ENCODE measurements around the gene MYMK.

MYMK gene

DNA sequence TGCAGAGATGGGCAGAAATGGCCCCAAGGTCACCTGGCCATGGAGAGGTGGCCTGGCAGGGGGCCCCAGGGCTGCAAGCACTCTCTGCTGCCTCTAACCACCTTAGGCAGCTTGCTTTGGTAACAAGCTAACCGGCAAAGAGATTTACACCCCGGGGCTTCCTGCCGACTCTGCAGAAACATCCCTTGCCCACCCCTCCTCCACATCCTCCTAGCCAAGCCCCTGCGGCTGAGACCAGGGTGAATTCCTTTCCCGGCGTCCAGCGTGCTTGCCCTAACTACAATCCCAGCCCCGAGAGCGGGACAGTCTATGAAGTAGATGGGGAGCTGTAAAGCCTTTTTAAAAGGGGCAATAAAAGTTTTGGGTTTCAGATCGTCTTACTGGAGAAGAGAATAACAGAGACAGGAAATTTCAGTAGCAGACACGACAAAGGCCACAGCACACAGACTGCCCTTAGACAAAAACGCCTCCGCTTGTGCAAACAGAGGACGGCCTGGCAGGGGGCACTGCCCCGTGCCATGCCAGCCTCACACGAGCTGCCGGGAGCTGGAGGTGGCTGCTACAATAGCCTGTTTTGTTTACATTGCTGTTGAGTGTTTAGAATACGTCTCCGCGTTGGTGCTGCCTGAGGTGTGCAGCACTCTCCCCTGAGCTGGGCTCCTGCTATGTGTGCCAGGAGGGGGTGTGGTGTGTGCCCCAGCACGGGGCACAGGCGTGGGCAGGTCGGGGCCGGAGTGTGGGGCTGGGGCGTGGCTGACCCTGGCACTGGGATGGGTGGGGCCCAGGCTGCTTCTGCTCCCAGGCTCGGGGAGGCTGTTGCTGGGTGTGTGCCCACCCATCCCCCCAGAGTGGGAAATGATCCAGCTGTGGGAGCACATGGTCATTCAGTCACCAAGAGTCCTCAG is 15.3 kb downstream of the MYMK start:
- Mint-ChIP-seq H3K27ac (ENCODE audit: low read depth) (peak overlapping the region; percentile 42), H3K9me3 (no peaks in the 10 kb centered on the region)

DNA sequence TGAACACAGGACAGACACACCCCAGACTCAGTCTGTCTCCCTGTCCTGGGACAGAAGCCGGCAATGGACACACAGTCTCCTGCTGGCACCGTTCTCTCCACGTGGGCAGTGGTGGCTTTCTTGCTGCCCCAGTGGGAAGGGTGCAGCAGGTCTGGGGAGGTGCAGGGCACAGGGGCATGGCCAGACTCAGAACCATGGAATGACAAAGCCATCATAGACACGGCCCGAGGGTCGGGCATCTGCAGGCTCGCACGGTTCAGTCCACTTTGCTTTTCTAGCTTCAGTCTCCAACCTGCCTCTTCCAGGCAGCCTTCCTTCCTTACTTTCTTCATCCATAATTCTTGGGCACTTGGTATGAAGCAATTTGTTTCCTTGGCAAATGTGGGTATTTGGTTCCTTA is 16.7 kb downstream of the MYMK start:
- ATAC-seq (replicated peaks; ENCODE audit: extremely low read depth, poor library complexity, severe bottlenecking) (no peak), DNase-seq (ENCODE audit: low spot score in 2 of 2) (no peak)
- Mint-ChIP-seq H3K27ac (ENCODE audit: low read depth) (no peak overlapping the region), H3K27me3 (peaks cover 18% of the 10 kb centered on the region), H3K4me1 (no peaks in the 10 kb centered on the region), H3K36me3 (ENCODE audit: insufficient read depth) (no peaks in the 10 kb centered on the region), H3K4me3 (no peak overlapping the region), H3K9me3 (no peaks in the 10 kb centered on the region)

More for the DNA sequence above, 15.3 kb downstream of the MYMK start:
- Mint-ChIP-seq H3K4me1 (no peaks in the 10 kb centered on the region), H3K36me3 (ENCODE audit: insufficient read depth) (no peaks in the 10 kb centered on the region), H3K27me3 (peaks cover 7% of the 10 kb centered on the region), H3K4me3 (peak overlapping the region; percentile 57)
- DNase-seq (ENCODE audit: low spot score in 2 of 2): no peak
- ATAC-seq (replicated peaks; ENCODE audit: extremely low read depth, poor library complexity, severe bottlenecking): no peak

DNA sequence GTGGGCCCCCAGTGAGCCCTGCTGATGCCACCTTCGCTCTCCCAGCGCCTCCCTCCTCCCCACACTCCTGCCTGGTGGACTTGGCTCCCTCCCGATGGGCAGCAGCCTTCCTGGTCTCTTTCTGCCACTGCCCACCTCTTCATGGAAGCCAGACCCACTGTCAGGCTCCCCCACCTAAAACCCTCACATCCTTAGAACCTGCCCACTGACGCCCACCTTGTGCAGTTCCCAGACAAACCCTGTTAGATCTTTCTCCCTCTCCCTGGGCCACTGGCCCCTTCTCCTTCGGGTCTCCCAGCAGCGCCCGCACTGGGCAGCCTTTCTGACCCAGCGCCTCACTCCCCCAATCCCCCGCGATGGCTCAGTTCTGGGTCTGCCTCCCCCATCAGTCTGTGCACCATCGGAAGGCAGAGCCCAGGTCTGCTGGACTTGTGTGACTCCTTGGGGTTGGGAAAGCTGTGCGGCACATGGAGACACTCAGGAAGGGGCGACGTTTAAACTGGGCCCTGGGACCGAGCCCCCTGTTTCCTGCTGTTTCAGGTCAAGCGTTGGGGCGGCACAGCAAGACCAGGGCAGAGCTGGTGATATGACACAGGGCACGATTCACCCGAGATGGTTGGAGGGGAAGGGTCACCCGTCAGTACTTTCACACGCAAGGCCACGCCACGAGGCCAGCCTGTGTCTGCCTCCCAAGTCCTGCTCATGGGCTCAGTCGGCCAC is 17.4 kb downstream of the MYMK start:
- no peaks in the 10 kb centered on the region for H3K36me3 Mint-ChIP-seq (ENCODE audit: insufficient read depth)
- ATAC-seq (replicated peaks; ENCODE audit: extremely low read depth, poor library complexity, severe bottlenecking) (no peak), DNase-seq (ENCODE audit: low spot score in 2 of 2) (no peak)
- no peak overlapping the region for H3K4me3 Mint-ChIP-seq
- no peak overlapping the region for H3K27ac Mint-ChIP-seq (ENCODE audit: low read depth)
- peaks cover 3% of the 10 kb centered on the region for H3K9me3 Mint-ChIP-seq
- H3K27me3 Mint-ChIP-seq: peaks cover 24% of the 10 kb centered on the region
- no peaks in the 10 kb centered on the region for H3K4me1 Mint-ChIP-seq

GRCh38 chr9:133506653-133507038 is 18.1 kb downstream of the MYMK start:
- ATAC-seq (replicated peaks; ENCODE audit: extremely low read depth, poor library complexity, severe bottlenecking) (no peak), DNase-seq (ENCODE audit: low spot score in 2 of 2) (no peak)
- Mint-ChIP-seq H3K27me3 (peaks cover 32% of the 10 kb centered on the region), H3K27ac (ENCODE audit: low read depth) (no peak overlapping the region), H3K36me3 (ENCODE audit: insufficient read depth) (no peaks in the 10 kb centered on the region), H3K9me3 (peaks cover 8% of the 10 kb centered on the region), H3K4me3 (no peak overlapping the region), H3K4me1 (no peaks in the 10 kb centered on the region)

DNA sequence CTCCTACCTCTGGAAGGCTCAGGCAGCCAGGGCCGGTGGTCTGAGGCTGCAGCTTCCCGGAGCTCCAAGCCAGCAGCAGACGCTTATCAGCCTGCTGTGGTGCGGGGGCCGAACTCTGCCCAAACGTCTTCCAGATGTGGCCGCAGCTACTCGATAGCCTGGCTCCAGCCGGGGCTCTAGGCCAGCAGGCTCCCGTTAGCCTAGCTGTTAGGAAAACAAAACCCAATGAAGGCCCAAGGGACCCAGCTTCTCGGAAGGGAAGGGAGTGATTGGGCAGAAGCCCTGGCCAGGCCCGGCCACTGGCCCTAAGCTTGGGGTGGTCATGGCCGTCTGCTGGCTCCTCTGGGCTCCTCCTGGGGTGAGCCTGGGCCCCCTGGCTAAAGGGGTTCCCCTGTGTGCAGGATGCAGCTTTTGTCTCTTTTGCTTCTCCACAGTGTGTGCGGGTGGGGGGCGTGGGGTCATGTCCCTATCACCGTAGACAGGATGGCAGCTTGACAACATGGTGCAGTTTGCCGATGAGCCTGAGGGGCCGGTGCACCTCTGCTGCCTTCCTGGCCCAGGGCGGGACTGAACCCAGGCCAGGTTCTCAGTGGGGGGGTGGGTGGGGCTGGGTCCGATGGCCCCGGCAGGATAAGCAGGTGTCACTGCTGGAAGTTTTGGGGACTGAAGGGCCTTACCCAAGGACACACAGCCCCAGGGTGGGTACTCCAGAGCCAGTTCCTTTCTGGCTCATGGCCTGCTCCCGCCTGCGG is 18.7 kb downstream of the MYMK start:
- no peak overlapping the region for H3K4me3 Mint-ChIP-seq
- no peaks in the 10 kb centered on the region for H3K4me1 Mint-ChIP-seq
- ATAC-seq (replicated peaks; ENCODE audit: extremely low read depth, poor library complexity, severe bottlenecking): no peak
- peaks cover 38% of the 10 kb centered on the region for H3K27me3 Mint-ChIP-seq
- H3K27ac Mint-ChIP-seq (ENCODE audit: low read depth): no peak overlapping the region
- no peak for DNase-seq (ENCODE audit: low spot score in 2 of 2)
- no peaks in the 10 kb centered on the region for H3K36me3 Mint-ChIP-seq (ENCODE audit: insufficient read depth)
- peaks cover 13% of the 10 kb centered on the region for H3K9me3 Mint-ChIP-seq

DNA sequence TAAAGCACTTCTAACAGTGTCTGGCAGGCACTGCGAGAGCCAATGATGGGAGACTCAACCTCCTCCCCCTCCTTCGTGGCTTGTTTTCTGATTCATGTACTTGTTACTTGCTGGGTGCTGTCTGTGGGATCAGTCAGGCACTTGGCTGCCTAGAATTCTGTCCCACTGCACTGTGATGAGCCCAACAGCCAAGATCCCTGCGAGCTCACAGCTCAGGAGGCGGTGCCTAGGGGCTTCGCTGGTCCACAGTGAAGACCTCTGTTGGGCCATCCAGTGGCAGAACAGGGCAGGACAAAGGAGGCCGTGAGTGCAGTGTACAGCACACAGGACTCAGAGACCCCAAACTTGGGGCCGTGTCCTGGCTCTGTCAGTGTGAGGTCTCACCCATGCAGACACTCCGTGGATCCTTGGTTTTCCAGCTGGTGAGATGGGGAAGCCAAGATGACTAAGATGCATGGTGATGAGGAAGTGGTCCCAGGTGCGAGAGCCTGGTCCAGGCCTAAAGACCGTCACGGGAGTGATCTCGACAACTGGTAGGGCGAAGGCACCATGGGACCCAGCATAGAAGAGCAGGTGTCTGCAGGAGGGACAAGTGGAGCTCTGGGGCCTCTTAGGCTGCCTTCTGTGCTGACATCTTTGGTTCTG is 19.5 kb downstream of the MYMK start:
- peaks cover 45% of the 10 kb centered on the region for H3K27me3 Mint-ChIP-seq
- DNase-seq (ENCODE audit: low spot score in 2 of 2): no peak
- H3K4me3 Mint-ChIP-seq: no peak overlapping the region
- H3K27ac Mint-ChIP-seq (ENCODE audit: low read depth): no peak overlapping the region
- no peaks in the 10 kb centered on the region for H3K4me1 Mint-ChIP-seq
- H3K36me3 Mint-ChIP-seq (ENCODE audit: insufficient read depth): no peaks in the 10 kb centered on the region
- no peak for ATAC-seq (replicated peaks; ENCODE audit: extremely low read depth, poor library complexity, severe bottlenecking)
- peaks cover 16% of the 10 kb centered on the region for H3K9me3 Mint-ChIP-seq

- no peaks in the 10 kb centered on the region for H3K4me1 Mint-ChIP-seq
- no peak overlapping the region for H3K4me3 Mint-ChIP-seq
- no peak for ATAC-seq (replicated peaks; ENCODE audit: extremely low read depth, poor library complexity, severe bottlenecking)
- no peak for DNase-seq (ENCODE audit: low spot score in 2 of 2)
- H3K9me3 Mint-ChIP-seq: peaks cover 16% of the 10 kb centered on the region
- H3K36me3 Mint-ChIP-seq (ENCODE audit: insufficient read depth): no peaks in the 10 kb centered on the region
- H3K27ac Mint-ChIP-seq (ENCODE audit: low read depth): no peak overlapping the region
- H3K27me3 Mint-ChIP-seq: peaks cover 59% of the 10 kb centered on the region
These were observed 22.6 kb downstream of the MYMK start for GRCh38 chr9:133502112-133502511.

DNA sequence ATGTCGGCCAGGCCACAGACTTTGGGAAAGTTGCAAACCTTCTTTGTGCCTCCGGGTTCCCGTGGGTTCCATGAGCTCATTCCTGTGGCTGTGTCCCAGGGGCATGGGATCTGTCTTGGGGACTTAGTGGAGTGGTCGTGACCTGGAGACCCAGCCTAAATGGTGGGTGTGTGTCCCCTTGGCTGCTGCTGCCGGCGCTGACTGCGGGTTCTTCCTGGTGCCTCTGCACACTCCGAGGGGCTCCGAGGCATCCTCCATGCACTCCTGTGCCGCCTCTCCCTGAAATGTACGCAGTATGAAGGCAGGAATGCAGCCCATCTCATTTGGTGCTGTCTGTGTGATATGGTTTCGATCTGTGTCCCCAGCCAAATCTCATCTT is 24.9 kb downstream of the MYMK start:
- no peaks in the 10 kb centered on the region for H3K4me1 Mint-ChIP-seq

GRCh38 chr9:133499132-133499891 is 25.4 kb downstream of the MYMK start:
- ATAC-seq (replicated peaks; ENCODE audit: extremely low read depth, poor library complexity, severe bottlenecking): no peak

More for the DNA sequence above, 24.9 kb downstream of the MYMK start:
- H3K27ac Mint-ChIP-seq (ENCODE audit: low read depth): no peak overlapping the region
- H3K4me3 Mint-ChIP-seq: no peak overlapping the region
- no peak for DNase-seq (ENCODE audit: low spot score in 2 of 2)
- ATAC-seq (replicated peaks; ENCODE audit: extremely low read depth, poor library complexity, severe bottlenecking): no peak
- H3K27me3 Mint-ChIP-seq: peaks cover 52% of the 10 kb centered on the region
- H3K36me3 Mint-ChIP-seq (ENCODE audit: insufficient read depth): no peaks in the 10 kb centered on the region
- H3K9me3 Mint-ChIP-seq: peaks cover 16% of the 10 kb centered on the region

DNA sequence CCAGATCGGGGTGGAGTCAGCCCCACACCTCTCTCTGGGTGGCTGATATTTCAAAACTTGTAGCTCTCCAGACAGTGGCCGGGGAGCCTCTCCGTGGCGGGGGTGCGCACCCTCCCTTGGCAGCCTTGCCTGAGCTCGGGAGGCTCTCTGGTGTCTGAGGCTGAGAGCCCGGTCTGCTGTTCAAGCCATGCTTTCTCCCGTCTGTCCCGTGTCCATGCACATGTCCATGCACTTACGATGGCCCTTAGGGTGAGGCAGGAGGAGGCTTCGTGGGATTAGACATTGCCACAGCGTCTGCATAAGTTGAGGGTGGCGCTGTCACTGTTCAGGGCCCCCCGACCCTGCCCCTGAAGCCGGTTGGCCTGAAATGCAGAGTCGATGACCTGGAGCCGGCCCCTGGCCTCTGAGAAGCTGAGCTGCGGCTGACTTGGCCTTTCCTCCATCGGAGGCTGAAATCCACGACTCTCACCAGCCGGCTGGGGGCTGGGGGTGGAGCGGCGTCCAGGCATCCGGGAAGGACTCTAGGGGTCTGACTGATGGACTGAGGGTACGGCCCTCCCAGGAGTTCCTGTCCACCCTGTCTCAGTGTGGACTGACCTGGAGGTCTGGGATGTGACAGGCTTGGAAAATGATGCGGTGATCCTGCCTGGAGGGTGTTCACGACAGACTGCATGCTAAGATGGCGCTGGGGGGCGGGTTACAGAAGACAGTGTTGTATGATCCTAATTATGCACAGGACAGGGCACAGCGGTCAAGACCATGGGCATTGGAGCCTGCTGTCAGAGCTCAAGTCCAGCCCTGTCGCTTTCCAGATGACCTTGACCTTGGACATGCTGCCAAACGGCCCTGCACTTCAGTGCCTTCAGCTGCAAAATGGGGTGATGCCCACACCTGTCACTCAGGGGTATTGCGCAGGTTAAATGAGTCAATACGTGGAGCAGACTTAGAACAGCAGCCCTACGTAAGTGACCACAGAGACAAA is 27.6 kb downstream of the MYMK start:
- ATAC-seq (replicated peaks; ENCODE audit: extremely low read depth, poor library complexity, severe bottlenecking): no peak
- H3K27me3 Mint-ChIP-seq: peaks cover 32% of the 10 kb centered on the region

More at GRCh38 chr9:133499132-133499891, 25.4 kb downstream of the MYMK start:
- Mint-ChIP-seq H3K27me3 (peaks cover 52% of the 10 kb centered on the region), H3K36me3 (ENCODE audit: insufficient read depth) (no peaks in the 10 kb centered on the region), H3K4me3 (no peak overlapping the region), H3K4me1 (no peaks in the 10 kb centered on the region), H3K27ac (ENCODE audit: low read depth) (no peak overlapping the region), H3K9me3 (peaks cover 16% of the 10 kb centered on the region)
- DNase-seq (ENCODE audit: low spot score in 2 of 2): no peak

More for the DNA sequence above, 27.6 kb downstream of the MYMK start:
- H3K9me3 Mint-ChIP-seq: peaks cover 10% of the 10 kb centered on the region
- no peak for DNase-seq (ENCODE audit: low spot score in 2 of 2)
- no peaks in the 10 kb centered on the region for H3K4me1 Mint-ChIP-seq
- no peak overlapping the region for H3K27ac Mint-ChIP-seq (ENCODE audit: low read depth)
- no peaks in the 10 kb centered on the region for H3K36me3 Mint-ChIP-seq (ENCODE audit: insufficient read depth)
- no peak overlapping the region for H3K4me3 Mint-ChIP-seq
